Liver (tissue), 9 donors: ENCODE measurements around the gene ALK. TPM values are rescaled to one million over a fixed set of nuclear protein-coding genes. Genes with fewer than 3 reads are reported as not detected.

Experiments used
- DNase-seq: peaks from one replicate; pipeline ENCODE4 v3.0.0-alpha.2; 2017; ENCODE audit warnings: low spot score
- H3K27ac ChIP-seq, 2 donors: one replicate each; pipeline ENCODE4 v1.7.0; 2013; ENCODE audit warnings: inconsistent platforms in 2 of 2, low read length in 2 of 2, control low read depth in 1 of 2, low read depth in 1 of 2, mild to moderate bottlenecking in 1 of 2
- H3K27me3 ChIP-seq, 4 donors: one replicate each; pipeline versions ENCODE4 v1.6.1 to v1.7.0; 2013; ENCODE audit warnings: low read length in 3 of 4, inconsistent platforms in 1 of 4, mild to moderate bottlenecking in 1 of 4, moderate library complexity in 1 of 4; ENCODE audit not compliant: control insufficient read depth in 4 of 4, insufficient read depth in 4 of 4
- H3K36me3 ChIP-seq, 4 donors: one replicate each; pipeline versions ENCODE4 v1.6.1 to v1.7.0; 2013; ENCODE audit warnings: low read length in 3 of 4, mild to moderate bottlenecking in 3 of 4, low read depth in 1 of 4, moderate library complexity in 1 of 4; ENCODE audit not compliant: control insufficient read depth in 4 of 4, insufficient read depth in 3 of 4
- H3K4me1 ChIP-seq, 4 donors: one replicate each; pipeline versions ENCODE4 v1.6.1 to v1.7.0; 2013; ENCODE audit warnings: low read length in 3 of 4, mild to moderate bottlenecking in 3 of 4, moderate library complexity in 1 of 4; ENCODE audit not compliant: control insufficient read depth in 4 of 4, insufficient read depth in 4 of 4
- H3K4me3 ChIP-seq, 3 donors: one replicate each; pipeline versions ENCODE4 v1.6.1 to v1.7.0; 2013; ENCODE audit warnings: low read length in 3 of 3, control low read depth in 1 of 3, low read depth in 1 of 3, mild to moderate bottlenecking in 1 of 3
- H3K9ac ChIP-seq, 2 donors: one replicate each; pipeline ENCODE4 v1.7.0; 2013; ENCODE audit warnings: low read length in 2 of 2, mild to moderate bottlenecking in 2 of 2, moderate library complexity in 2 of 2, control low read depth in 1 of 2, low read depth in 1 of 2
- H3K9me3 ChIP-seq, 4 donors: one replicate each; pipeline versions ENCODE4 v1.6.1 to v1.7.0; 2013; ENCODE audit warnings: low read length in 3 of 4; ENCODE audit not compliant: control insufficient read depth in 4 of 4
- CTCF ChIP-seq: fragments of 150-350 bp; IDR thresholded peaks from 2 replicates; pipeline ENCODE4 v1.5.1; 2017; ENCODE audit warnings: improper control_type of control experiment, low read depth, low read length; ENCODE audit not compliant: missing input control
- FOXA1 ChIP-seq: IDR thresholded peaks from 2 replicates; pipeline ENCODE4 v1.6.1; 2016; ENCODE audit warnings: antibody characterized with exemption
- GABPA ChIP-seq, 2 donors: IDR thresholded peaks in 1 of 2; conservative IDR thresholded peaks in 1 of 2; 2 replicates each; pipeline ENCODE4 v1.6.1; 2016; ENCODE audit warnings: antibody characterized with exemption in 2 of 2, mild to moderate bottlenecking in 1 of 2, moderate library complexity in 1 of 2
- HNF4A ChIP-seq, 2 donors: conservative IDR thresholded peaks; 2 replicates each; pipeline ENCODE4 v1.6.1; 2016; ENCODE audit warnings: antibody characterized with exemption in 2 of 2, mild to moderate bottlenecking in 2 of 2
- HNF4G ChIP-seq: IDR thresholded peaks from 2 replicates; pipeline ENCODE4 v1.6.1; 2016; ENCODE audit warnings: antibody characterized with exemption
- JUND ChIP-seq, 2 donors: IDR thresholded peaks; 2 replicates each; pipeline ENCODE4 v1.6.1; 2016; ENCODE audit warnings: antibody characterized with exemption in 2 of 2
- NR2F2 ChIP-seq: IDR thresholded peaks from 2 replicates; pipeline ENCODE4 v1.6.1; 2016; ENCODE audit warnings: antibody characterized with exemption
- RAD21 ChIP-seq, 2 donors: IDR thresholded peaks; 2 replicates each; pipeline ENCODE4 v1.6.1; 2016; ENCODE audit warnings: antibody characterized with exemption in 2 of 2, mild to moderate bottlenecking in 2 of 2
- SP1 ChIP-seq: IDR thresholded peaks from 2 replicates; pipeline ENCODE4 v1.6.1; 2018; ENCODE audit warnings: antibody characterized with exemption, mild to moderate bottlenecking
- YY1 ChIP-seq: IDR thresholded peaks from 2 replicates; pipeline ENCODE4 v1.6.1; 2016; ENCODE audit warnings: antibody characterized with exemption, mild to moderate bottlenecking
- ZBTB33 ChIP-seq: IDR thresholded peaks from 2 replicates; pipeline ENCODE4 v1.6.1; 2016; ENCODE audit warnings: antibody characterized with exemption
- WGBS: extraction: QIAGEN DNeasy Blood & Tissue Kit; methylation state at CpG from one replicate; pipeline ENCODE4 v1.1.7; 2013; 5-methylcytosine and 5-hydroxymethylcytosine counted together
- polyA plus RNA-seq, 2 donors: library from polyadenylated mRNA; stranded (reverse) in 1 of 2; unstranded in 1 of 2; fragments of 200-250 nt in 1 of 2; fragments of >200 nt in 1 of 2; fragmentation: Nextera tagmentation in 1 of 2; extraction: Ambion mirVana in 1 of 2; gene quantifications; one replicate each; pipeline versions ENCODE4 v1.2.1 to v1.2.3, GENCODE V29; 2013 to 2015
- total RNA-seq, 2 donors: library from RNA; depleted of rRNA; stranded (reverse); fragments of >200 nt; gene quantifications; one replicate each; pipeline ENCODE4 v1.2.3, GENCODE V29; 2014
- TF ChIP-seq, protein P1 (sequence below): IDR thresholded peaks from 2 replicates; pipeline ENCODE4 v1.6.1; 2016; ENCODE audit warnings: antibody characterized with exemption
- TF ChIP-seq, protein P2 (sequence below): IDR thresholded peaks from 2 replicates; pipeline ENCODE4 v1.6.1; 2016; ENCODE audit warnings: antibody characterized with exemption
- TF ChIP-seq, protein P3 (sequence below): IDR thresholded peaks from 2 replicates; pipeline ENCODE4 v1.6.1; 2016; ENCODE audit warnings: antibody characterized with exemption, mild to moderate bottlenecking
- donor health status: healthy.
- donor health status: healthy.
- donor health status: healthy.
- donor health status: healthy.
- donor health status: healthy.

The ALK gene
- total and polyA plus RNA-seq, 4 donors, result under 0.01 TPM; not detected in 3

DNA sequence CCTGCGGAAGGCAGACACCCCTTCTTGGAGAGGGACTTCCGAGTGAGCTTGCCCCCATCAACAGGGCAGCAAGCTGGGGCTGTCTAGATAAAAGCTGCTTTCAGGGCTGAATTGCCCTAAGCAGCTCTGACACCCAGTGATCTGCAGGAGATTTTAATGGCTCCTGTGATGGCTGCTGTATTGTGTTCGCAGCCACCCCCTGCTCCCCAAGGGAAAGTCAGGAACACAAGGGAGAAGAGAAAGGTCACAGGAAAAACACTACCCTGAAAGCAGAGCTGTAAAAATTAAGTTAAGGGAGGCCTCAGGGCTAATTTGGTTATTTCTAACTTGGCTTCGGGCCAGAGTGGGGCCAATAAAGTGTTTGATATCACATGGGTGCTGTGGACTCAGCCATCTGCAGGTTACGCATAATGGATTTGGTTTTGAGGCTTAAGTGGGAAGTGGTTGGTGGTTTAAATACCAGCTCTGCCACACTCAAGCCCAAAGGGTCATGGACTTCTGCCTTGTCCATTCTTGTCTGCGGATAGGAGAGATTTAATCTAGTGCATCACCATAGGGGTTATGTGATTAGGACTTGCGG, 658.6 kb downstream of the ALK start:
- WGBS, result 84% methylated on average over 7 of the region's 7 CpGs
- no peak for DNase-seq

GRCh38 chr2:29261003-29261402, 660.4 kb downstream of the ALK start:
- WGBS, result 68% methylated on average over 3 of the region's 3 CpGs
- Histone ChIP-seq H3K9ac (no peak overlapping the region), H3K4me1 (no peaks in the 10 kb centered on the region), H3K4me3 (no peak overlapping the region), H3K36me3 (no peaks in the 10 kb centered on the region), H3K9me3 (no peaks in the 10 kb centered on the region), H3K27me3 (no peaks in the 10 kb centered on the region), H3K27ac (no peak overlapping the region)
- DNase-seq, result no peak
- no peak for TF ChIP-seq HNF4A (conservative IDR thresholded peaks at IDR 0.05)
- TF ChIP-seq, protein P1, sequence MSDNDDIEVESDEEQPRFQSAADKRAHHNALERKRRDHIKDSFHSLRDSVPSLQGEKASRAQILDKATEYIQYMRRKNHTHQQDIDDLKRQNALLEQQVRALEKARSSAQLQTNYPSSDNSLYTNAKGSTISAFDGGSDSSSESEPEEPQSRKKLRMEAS, result no peak
- no peak for TF ChIP-seq GABPA (IDR thresholded peaks at IDR 0.05 in 1 of 2, conservative IDR thresholded peaks at IDR 0.05 in 1 of 2)
- TF ChIP-seq FOXA1, result no peak
- no peak for TF ChIP-seq SP1
- TF ChIP-seq HNF4G, result no peak
- TF ChIP-seq, protein P2, sequence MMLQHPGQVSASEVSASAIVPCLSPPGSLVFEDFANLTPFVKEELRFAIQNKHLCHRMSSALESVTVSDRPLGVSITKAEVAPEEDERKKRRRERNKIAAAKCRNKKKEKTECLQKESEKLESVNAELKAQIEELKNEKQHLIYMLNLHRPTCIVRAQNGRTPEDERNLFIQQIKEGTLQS, result no peak
- no peak for TF ChIP-seq JUND (IDR thresholded peaks at IDR 0.05)
- TF ChIP-seq, protein P3, sequence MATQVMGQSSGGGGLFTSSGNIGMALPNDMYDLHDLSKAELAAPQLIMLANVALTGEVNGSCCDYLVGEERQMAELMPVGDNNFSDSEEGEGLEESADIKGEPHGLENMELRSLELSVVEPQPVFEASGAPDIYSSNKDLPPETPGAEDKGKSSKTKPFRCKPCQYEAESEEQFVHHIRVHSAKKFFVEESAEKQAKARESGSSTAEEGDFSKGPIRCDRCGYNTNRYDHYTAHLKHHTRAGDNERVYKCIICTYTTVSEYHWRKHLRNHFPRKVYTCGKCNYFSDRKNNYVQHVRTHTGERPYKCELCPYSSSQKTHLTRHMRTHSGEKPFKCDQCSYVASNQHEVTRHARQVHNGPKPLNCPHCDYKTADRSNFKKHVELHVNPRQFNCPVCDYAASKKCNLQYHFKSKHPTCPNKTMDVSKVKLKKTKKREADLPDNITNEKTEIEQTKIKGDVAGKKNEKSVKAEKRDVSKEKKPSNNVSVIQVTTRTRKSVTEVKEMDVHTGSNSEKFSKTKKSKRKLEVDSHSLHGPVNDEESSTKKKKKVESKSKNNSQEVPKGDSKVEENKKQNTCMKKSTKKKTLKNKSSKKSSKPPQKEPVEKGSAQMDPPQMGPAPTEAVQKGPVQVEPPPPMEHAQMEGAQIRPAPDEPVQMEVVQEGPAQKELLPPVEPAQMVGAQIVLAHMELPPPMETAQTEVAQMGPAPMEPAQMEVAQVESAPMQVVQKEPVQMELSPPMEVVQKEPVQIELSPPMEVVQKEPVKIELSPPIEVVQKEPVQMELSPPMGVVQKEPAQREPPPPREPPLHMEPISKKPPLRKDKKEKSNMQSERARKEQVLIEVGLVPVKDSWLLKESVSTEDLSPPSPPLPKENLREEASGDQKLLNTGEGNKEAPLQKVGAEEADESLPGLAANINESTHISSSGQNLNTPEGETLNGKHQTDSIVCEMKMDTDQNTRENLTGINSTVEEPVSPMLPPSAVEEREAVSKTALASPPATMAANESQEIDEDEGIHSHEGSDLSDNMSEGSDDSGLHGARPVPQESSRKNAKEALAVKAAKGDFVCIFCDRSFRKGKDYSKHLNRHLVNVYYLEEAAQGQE, result no peak
- TF ChIP-seq ZBTB33, result no peak
- TF ChIP-seq YY1, result no peak

More for the DNA sequence above, 658.6 kb downstream of the ALK start:
- TF ChIP-seq RAD21 (IDR thresholded peaks at IDR 0.05), result no peak
- TF ChIP-seq, protein P1, result no peak
- TF ChIP-seq, protein P3, result no peak
- TF ChIP-seq CTCF, result no peak
- no peak for TF ChIP-seq HNF4G
- TF ChIP-seq GABPA (IDR thresholded peaks at IDR 0.05 in 1 of 2, conservative IDR thresholded peaks at IDR 0.05 in 1 of 2), result no peak
- no peak for TF ChIP-seq SP1
- TF ChIP-seq FOXA1, result no peak
- no peak for TF ChIP-seq NR2F2
- no peak overlapping the region for H3K4me3 ChIP-seq
- H3K27me3 ChIP-seq, result no peaks in the 10 kb centered on the region
- H3K4me1 ChIP-seq, result no peaks in the 10 kb centered on the region
- no peaks in the 10 kb centered on the region for H3K9me3 ChIP-seq
- no peak overlapping the region for H3K9ac ChIP-seq
- H3K27ac ChIP-seq, result no peak overlapping the region
- H3K36me3 ChIP-seq, result no peaks in the 10 kb centered on the region
